Neural progenitor cell (in vitro differentiated cells): ENCODE results near the gene SESTD1.

Experiments
- EZH2 ChIP-seq: fragments of 200-600 bp; sonication (generic); IDR thresholded peaks from 2 replicates; pipeline ENCODE4 v1.6.1; 2017; ENCODE audit warnings: antibody characterized with exemption, mild to moderate bottlenecking, moderate library complexity
- TF ChIP-seq, protein P1 (sequence below): fragments of 200-600 bp; sonication (generic); IDR thresholded peaks from 2 replicates; pipeline ENCODE4 v1.5.1; 2017; ENCODE audit warnings: antibody characterized with exemption, mild to moderate bottlenecking

DNA sequence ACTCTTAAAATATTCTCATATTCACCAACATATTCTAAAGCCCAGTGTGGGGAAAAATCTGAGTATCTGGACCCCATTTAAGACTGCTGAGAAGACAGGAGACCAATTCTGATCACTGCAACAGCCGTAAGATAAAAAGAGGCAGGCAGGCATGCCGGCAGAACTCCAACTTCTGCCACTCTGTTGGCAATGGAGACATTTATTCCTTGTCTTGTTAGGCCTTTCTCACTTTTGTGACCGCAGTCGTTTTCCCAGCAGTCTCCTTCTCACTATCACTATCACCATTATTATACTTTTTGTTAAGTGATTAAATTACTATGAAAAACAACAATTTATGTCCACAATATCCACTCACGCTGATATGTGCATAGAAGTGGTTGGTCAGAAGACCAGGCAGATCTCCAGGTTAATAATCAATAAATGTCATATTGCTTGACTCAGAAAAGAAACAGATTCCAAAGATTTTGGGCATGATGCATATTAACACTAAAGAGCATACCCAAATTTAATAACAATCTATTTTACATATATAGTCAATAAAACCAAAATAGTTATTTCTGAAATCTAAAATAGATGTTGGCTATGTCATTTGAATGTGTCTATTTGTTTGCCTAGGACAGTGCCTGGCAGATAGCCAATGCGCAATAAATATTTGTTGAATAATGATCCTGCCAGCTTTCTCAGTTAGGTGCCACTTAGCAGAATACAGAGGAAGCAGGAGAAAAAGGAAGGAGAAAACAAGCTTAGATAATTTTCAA is 38.2 kb downstream of the SESTD1 start:
- TF ChIP-seq, protein P1, sequence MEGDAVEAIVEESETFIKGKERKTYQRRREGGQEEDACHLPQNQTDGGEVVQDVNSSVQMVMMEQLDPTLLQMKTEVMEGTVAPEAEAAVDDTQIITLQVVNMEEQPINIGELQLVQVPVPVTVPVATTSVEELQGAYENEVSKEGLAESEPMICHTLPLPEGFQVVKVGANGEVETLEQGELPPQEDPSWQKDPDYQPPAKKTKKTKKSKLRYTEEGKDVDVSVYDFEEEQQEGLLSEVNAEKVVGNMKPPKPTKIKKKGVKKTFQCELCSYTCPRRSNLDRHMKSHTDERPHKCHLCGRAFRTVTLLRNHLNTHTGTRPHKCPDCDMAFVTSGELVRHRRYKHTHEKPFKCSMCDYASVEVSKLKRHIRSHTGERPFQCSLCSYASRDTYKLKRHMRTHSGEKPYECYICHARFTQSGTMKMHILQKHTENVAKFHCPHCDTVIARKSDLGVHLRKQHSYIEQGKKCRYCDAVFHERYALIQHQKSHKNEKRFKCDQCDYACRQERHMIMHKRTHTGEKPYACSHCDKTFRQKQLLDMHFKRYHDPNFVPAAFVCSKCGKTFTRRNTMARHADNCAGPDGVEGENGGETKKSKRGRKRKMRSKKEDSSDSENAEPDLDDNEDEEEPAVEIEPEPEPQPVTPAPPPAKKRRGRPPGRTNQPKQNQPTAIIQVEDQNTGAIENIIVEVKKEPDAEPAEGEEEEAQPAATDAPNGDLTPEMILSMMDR = no peak
- no peak for TF ChIP-seq EZH2
